ENCODE results near the gene SPG7. TPM values are rescaled to one million over a fixed set of nuclear protein-coding genes. Genes with fewer than 3 reads are reported as not detected.
A peak's percentile ranks its signal among the peaks of the same experiment; 100 is the strongest.

Gene SPG7
- total RNA-seq, 2 donors from 2014 or later: 85.6 to 105 TPM

GRCh38 chr16:89557690-89558490 is 49.7 kb downstream of the SPG7 start:
- no peaks in the 10 kb centered on the region for H3K9me3 ChIP-seq

DNA sequence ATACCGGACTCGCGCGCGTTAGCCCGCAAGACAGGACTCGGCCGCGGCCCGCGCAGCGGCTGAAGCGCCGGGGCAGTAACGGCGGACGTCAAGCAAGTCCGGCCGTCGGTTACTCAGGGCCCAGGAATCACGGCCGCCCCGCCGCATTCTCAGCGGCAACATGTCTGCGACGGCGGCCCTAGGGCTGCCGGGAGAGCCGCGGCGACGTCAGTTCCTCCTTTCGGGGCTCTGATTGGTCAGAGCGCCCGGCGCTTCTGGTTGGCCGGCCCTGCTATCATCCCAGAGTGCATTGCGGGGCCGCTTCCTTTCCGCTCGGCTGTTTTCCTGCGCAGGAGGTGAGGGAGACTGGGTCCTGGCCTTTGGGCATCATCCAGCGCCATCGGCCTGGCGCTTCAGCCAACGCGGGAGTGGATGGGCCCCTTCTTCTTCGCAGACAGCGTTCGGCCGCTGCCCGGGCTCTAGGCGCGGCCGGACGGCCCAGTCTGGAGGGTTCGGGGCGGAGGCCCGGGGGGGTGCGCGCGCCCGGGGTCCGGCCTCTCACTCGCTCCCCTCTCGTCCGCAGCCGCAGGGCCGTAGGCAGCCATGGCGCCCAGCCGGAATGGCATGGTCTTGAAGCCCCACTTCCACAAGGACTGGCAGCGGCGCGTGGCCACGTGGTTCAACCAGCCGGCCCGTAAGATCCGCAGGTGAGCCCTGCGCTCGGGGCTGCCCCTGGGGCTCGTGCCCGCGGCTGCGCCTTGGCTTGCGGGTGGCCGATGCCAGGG is 52.4 kb downstream of the SPG7 start, which contains the start of gene RPL13:
Gene RPL13 (plus strand): TSS at position 305 of the 764 bp plus-strand sequence. CDS start 278 bp downstream, at position 583.
- TF ChIP-seq CTCF (IDR thresholded peaks at IDR 0.05): no peak
- Histone ChIP-seq H3K4me1 (peaks cover 14% of the 10 kb centered on the region), H3K36me3 (peaks cover 18% of the 10 kb centered on the region), H3K4me3 (peak within 1 kb of the TSS; percentile 94), H3K9me3 (no peaks in the 10 kb centered on the region), H3K27ac (peak within 1 kb of the TSS; percentile 95), H3K27me3 (no peaks in the 10 kb centered on the region), H3K9ac (ENCODE audit: low read depth in 2 of 2, low read length in 2 of 2) (peak within 1 kb of the TSS; percentile 91 to 99)
- intact Hi-C loops (cut with DNase I): no loop called here
- DNase-seq: peak; percentile 94

More at GRCh38 chr16:89557690-89558490, 49.7 kb downstream of the SPG7 start:
- H3K27ac ChIP-seq: no peak overlapping the region
- TF ChIP-seq CTCF (IDR thresholded peaks at IDR 0.05): peak; percentile 15
- DNase-seq: no peak
- H3K4me1 ChIP-seq: no peaks in the 10 kb centered on the region
- H3K36me3 ChIP-seq: peaks cover 5% of the 10 kb centered on the region
- no peak overlapping the region for H3K4me3 ChIP-seq
- no peaks in the 10 kb centered on the region for H3K27me3 ChIP-seq
- no peak overlapping the region for H3K9ac ChIP-seq (ENCODE audit: low read depth in 2 of 2, low read length in 2 of 2)
- intact Hi-C loops (cut with DNase I): loop anchor here (10.0 kb wide), 1 partner anchor 223 kb away; no protein-coding TSS in a partner anchor

DNA sequence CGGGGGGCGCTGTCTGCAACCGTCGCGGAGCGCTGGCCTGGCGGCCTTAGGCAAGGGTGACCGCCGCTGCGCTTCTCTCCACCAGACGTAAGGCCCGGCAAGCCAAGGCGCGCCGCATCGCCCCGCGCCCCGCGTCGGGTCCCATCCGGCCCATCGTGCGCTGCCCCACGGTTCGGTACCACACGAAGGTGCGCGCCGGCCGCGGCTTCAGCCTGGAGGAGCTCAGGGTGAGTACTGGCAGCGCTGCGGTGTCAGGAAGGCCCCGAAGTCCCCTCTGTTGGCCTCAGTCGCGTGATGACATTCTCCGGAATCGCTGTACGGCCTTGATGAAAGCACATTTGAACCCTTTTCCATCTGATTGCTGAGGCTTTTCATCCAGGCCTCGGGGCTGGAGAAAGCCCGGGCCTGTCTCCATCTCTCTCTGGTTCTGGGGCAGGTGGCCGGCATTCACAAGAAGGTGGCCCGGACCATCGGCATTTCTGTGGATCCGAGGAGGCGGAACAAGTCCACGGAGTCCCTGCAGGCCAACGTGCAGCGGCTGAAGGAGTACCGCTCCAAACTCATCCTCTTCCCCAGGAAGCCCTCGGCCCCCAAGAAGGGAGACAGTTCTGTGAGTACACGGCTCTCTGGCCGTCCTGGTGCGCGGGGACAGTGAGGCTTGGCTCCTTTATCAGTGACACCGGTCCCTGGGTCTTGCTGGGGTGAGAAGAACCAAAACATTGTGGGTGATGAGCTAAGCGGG is 53.1 kb downstream of the SPG7 start:
- H3K27ac ChIP-seq: peak overlapping the region; percentile 95
- peak overlapping the region; percentile 91 to 99 for H3K9ac ChIP-seq (ENCODE audit: low read depth in 2 of 2, low read length in 2 of 2)
- TF ChIP-seq CTCF (IDR thresholded peaks at IDR 0.05): no peak
- H3K9me3 ChIP-seq: no peaks in the 10 kb centered on the region
- peaks cover 18% of the 10 kb centered on the region for H3K4me1 ChIP-seq
- peaks cover 18% of the 10 kb centered on the region for H3K36me3 ChIP-seq
- intact Hi-C loops (cut with DNase I): no loop called here
- peak overlapping the region; percentile 94 for H3K4me3 ChIP-seq
- no peaks in the 10 kb centered on the region for H3K27me3 ChIP-seq
- DNase-seq: no peak

- peaks cover 18% of the 10 kb centered on the region for H3K4me1 ChIP-seq
- no peaks in the 10 kb centered on the region for H3K9me3 ChIP-seq
- intact Hi-C loops (cut with DNase I): no loop called here
- DNase-seq: peak; percentile 54
- peak overlapping the region; percentile 91 to 99 for H3K9ac ChIP-seq (ENCODE audit: low read depth in 2 of 2, low read length in 2 of 2)
- H3K27me3 ChIP-seq: no peaks in the 10 kb centered on the region
- no peak for TF ChIP-seq CTCF (IDR thresholded peaks at IDR 0.05)
- peaks cover 18% of the 10 kb centered on the region for H3K36me3 ChIP-seq
- H3K4me3 ChIP-seq: peak overlapping the region; percentile 94
- H3K27ac ChIP-seq: peak overlapping the region; percentile 95
These were observed 53.8 kb downstream of the SPG7 start for GRCh38 chr16:89561884-89562599.

All from colonic mucosa (tissue), 4 donors.